HG03575 (cell line): Measurements from ENCODE around the gene EEF2.

Source experiments
- ATAC-seq: cut with Tn5 transposase; IDR thresholded peaks from one replicate; pipeline ENCODE4 v1.9.1; 2021; ENCODE audit not compliant: unreplicated experiment, insufficient number of reproducible peaks, low FRiP score; ENCODE audit errors: extremely low read depth

EEF2 gene

DNA sequence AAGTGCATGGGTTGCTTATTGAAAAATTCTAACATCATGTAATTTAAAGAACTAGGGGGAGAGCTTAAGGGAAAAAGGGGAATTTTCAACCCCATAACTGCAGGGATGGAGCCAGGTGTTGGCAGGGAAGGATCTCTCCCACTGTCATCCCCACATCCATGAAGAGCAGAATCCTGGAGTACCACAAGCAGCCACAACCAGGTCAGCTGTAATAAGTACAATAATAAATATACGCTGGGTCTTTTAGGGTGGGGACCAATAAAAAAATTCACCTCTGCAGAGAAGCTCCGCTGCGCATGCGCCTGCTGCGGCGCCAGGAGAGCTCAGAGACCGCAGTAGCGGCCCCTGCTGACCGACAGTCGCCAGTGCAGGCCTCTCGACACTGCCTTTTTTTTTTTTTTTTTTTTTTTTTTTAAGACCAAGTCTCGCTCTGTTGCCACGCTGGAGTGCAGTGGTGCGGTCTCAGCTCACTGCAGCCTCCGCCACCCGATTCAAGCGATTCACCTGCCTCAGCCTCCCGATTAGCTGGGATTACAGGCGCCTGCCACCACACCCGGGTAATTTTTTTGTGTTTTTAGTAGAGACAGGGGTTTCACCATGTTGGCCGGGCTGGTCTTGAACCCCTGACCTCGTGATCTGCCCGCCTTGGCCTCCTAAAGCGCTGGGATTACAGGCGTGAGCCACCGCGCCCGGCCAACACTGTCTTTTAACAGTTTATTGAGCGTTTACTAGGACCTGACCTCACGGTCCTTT, 2.5 kb upstream of the EEF2 start:
- ATAC-seq = no peak

DNA sequence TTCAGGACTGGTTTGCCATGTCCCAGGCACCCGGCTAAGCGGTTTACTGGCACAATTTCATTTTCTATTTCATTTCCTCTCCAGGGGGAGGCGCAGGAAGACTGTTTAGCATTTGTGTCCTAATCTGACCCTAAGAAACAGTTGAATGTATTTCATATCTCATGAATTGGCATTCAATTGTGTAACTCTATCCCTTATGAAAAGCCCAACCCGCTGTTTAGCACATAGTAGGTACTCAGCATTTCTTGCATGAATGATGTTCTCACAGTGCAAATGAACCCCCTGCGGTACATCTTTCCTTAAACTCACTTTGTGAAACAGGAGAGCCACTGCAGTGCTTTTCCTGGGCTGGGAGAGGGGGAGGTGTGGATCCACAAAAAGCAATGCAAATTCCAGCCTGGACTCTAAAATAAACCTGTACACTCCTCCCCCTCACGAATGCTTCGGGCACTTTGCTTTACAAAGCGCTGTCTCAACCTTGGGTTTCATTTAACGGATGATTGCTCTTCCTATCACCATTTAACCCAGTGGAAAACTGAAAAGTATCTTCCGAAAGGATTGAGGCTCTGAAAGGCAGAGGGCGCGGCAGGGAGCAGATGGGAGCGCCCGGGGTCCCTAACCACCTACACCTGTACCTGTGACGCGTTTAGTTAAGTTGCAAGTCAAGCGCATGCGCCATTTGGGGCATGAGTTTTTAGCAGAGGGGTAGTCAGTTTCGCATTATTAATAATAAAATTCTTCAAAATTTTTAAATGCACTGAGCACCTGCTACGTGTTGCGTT, 1.2 kb upstream of the EEF2 start:
- ATAC-seq = no peak

GRCh38 chr19:3985643-3986259, 488 bp upstream of the EEF2 start:
- no peak for ATAC-seq

GRCh38 chr19:3984584-3984907, 717 bp downstream of the EEF2 start:
- ATAC-seq = no peak

- ATAC-seq = no peak
Measured at GRCh38 chr19:3983936-3984583, 1.2 kb downstream of the EEF2 start.

DNA sequence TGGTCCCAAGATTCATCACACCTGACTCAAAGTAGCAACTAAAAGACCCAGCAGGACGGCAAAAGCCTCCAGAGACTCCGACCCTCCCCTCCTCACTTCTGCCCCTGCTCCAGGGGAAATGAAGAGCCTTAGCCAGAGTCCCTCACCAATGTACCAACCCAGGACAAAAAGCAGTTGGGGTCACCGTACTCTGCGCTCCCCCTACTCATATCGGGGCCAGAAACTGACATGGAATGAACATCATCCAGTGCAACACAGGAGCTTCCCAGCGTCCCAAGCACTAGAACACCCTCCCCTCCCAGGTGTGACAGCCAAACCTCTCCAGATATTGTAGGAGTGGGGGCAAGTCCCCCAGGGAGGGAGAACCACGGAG, 1.7 kb downstream of the EEF2 start:
- ATAC-seq = no peak

DNA sequence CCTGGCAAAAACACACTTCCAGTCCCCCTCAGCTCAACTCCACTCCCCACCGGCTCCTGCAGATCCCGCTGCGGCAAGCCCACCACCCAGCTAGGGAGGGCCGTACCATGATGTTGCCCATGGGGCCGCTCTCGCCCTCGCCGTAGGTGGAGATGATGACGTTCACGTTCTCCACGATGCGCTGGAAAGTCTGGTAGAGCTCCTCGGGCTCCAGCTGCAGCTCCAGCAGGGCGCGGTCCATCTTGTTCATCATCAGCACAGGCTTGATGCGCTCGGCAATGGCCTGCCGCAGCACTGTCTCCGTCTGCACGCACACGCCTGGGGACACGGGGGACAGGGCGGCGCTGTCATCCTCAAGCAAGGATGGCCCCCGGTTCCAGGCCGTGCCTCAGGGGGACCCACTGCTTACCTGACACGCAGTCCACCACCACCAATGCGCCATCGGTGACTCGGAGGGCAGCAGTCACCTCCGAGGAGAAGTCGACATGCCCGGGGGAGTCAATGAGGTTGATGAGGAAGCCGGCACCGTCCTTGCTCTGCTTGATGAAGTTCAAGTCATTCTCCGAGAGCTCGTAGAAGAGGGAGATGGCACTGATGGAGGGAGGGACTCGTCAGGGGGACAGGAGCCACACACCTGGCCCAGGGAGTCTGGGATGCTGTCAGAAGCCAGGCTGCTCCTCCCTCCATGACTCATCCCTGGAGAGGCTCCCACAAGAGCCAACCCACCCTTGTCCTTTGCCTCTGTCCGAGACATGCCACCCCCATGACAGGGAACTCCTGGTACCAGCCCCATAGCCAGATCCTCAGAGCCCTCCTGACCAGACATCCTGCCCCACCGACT, 2.3 kb downstream of the EEF2 start:
- no peak for ATAC-seq

DNA sequence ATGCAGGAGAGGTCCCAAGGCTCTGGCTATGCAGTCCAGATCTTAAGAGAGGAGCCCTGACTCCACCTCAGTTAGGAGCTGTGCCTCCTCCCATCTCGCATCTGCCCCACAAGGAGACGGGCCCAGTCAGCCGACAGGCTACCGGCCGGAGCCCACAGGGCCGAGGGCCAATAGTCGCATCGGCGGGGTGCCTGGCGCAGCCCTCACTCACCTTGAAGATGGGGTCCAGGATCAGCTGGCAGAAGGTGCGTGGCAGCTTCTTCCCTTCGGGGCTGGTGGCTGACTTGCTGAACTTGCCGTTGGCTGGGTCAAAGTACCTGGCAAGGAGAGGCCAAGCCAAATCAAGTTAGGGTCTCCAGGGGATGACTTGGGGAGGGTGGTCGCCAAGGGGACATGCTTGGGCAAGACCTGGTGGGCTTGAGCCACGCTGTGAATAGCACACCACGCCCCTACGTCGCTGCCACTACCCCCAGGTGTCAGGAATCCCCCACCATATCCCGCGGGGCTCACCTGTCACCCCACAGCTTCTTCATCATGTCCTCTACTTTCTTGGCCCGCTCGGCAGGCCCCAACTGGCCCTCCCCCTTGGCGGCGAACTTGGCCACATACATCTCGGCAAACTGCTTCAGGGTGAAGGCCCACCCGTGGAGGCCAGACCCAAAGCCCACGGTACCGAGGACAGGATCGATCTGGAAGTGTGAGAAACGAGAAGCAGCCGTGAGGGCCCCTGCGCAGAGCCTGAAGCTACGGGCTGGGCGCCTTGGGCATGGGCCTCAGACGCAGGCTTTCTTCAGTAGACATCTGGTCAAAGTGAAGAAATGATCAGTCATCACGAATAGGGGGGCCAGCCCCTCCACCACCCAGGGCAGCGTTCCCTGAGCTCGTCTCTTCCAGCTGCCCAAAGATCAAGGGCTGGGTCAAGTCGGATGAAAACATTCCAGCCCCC, 3.3 kb downstream of the EEF2 start:
- no peak for ATAC-seq

- no peak for ATAC-seq
Measured at GRCh38 chr19:3981373-3981735, 3.9 kb downstream of the EEF2 start.

DNA sequence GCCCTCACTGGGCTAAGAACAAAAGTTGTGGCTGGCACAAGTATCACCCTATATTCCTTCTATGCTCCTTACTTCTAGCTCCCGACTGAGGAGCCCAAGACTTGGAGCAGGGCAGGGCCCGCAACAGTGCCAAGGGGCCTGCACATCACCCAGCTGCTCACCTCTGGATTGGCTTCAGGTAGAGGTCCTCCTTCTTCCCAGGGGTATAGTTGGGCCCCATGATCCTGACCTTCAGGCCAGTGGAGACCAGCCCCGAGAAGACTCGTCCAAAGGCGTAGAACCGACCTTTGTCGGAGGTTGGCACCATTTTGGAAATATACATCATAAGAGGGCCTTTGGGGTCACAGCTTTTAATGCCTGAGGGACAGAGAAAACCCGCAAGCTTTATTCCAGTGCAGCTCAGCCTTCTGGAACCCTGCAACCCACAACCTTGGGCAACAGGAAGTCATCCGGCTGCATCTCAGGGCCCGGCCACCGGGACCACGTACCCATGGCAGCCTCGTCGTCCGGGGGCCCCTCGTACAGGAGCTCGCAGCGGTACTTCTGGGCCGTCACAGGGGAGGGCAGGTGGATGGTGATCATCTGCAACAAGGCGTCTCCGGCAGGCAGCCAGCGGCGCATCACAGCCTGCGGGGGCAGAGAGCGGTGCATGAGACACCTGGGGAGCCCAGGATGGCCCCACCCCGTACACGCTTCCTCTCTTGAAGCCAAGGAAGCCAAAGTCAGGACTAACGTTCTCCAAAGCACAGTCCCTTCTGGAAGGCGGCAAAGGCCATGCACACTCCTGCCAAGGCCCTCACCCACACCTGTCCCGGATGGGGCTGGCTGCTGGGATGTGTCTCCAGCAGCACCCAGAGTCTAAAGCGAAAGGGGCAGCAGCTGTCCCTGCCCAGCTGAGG, 4.7 kb downstream of the EEF2 start:
- no peak for ATAC-seq

DNA sequence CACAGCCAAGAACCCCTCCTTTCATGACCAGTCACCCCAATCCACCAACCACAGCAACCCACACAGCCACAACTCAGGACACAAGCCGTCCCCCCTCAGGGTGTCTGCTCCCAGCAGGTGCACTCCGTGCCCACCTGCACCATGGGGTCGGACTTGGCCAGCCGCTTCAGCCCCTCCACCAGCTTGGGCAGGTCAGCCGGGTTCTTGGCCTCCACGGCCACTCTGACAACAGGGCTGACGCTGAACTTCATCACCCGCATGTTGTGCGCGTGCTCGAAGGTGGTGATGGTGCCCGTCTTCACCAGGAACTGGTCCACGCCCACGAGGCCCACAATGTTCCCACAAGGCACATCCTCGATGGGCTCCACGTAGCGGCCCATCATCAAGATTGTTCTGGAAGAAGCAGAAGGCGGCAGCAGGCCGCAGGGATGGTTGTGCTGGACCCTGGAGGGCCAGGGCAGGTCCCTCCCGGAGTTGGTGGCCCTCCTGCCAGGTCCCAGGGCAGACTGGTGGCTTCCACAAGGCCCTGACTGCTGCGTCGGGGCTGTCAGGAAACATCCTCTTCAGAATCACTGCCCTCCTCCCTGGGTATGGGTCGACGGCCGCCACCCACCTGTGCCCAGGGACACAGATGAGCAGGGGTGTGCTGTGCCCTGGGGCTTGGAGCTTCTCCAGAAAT, 5.5 kb downstream of the EEF2 start:
- no peak for ATAC-seq

DNA sequence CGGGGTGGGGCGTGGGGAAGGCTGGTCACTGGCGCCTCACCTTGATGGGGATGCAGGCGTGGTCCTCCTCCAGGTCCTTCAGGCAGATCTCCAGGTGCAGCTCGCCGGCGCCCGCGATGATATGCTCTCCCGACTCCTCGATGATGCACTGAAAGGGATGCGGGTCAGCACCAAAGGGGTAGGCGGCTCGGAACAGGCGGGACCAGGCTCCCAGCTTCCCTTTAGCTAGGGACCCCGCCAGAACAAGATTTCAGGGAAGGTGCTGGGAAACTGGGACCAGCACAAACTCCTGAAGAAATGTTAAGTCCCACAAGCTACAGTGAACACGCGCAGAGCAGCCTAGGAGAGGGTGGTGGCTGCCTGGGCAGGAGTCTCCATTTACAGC, 6.0 kb downstream of the EEF2 start:
- no peak for ATAC-seq

DNA sequence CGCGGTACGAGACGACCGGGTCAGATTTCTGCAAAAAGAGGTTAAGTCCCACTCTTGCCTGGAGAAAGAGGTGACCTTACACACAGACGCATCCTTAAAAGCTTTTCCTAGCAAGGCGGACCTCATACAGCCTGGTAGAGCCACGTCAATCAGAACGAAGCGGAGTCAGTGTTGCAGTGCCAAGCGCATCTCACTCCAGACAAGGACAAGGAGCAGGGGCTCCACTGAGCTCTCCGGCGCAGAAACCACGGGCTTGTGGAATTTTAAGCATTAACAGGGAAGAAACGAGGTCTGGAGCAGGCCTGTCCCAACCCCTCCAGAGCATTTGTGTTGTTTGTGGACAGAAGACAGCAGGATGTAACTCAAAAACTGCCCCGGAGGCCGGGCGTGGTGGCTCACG, 7.1 kb downstream of the EEF2 start:
- no peak for ATAC-seq

GRCh38 chr19:3977242-3978143, 7.8 kb downstream of the EEF2 start:
- no peak for ATAC-seq

DNA sequence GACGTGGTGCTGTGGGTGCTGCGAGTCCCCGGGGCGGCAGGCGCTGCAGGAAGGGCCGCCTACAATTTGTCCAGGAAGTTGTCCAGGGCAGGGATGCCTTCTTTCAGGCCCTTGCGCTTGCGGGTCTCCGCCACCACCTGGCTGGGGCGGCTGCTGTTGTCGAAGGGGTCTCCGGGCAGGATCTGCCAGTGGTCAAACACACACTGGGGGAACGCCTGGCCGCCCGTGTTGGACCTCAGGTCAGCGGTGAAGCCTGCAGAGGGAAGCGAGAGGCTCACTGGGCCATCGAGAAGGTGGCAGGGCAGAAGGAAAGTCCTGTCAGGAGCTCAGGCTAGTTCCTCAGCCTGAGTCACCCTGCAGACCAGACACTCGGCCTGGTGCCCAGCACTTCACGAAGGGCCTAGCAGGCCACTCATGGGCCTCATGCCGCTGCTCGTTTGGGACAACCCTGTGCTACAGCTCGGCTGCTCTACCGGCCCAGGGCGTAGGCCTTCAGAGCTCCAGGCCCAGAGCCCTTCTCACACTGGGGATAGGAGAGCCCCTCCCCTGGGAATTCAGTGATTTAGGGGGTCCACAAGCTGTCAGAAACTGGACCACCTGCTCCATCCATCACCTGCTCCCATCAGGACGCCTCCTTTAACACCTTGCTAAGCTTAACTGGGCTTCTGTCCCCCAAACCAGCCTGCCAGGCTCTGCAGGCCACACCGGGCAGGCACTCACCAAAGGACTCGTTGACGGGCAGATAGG, 8.6 kb downstream of the EEF2 start:
- no peak for ATAC-seq
